ENCODE results near the gene CCDC73. TPM values are rescaled to one million over a fixed set of nuclear protein-coding genes. Genes with fewer than 3 reads are reported as not detected.
"Not testable (repeated sequence)": the region's sequence is repeated elsewhere in the genome, so short reads cannot be mapped to it uniquely, and the experiment has no call there.

CCDC73 gene
- total RNA-seq, 4 donors from 2014 or later = not detected

DNA sequence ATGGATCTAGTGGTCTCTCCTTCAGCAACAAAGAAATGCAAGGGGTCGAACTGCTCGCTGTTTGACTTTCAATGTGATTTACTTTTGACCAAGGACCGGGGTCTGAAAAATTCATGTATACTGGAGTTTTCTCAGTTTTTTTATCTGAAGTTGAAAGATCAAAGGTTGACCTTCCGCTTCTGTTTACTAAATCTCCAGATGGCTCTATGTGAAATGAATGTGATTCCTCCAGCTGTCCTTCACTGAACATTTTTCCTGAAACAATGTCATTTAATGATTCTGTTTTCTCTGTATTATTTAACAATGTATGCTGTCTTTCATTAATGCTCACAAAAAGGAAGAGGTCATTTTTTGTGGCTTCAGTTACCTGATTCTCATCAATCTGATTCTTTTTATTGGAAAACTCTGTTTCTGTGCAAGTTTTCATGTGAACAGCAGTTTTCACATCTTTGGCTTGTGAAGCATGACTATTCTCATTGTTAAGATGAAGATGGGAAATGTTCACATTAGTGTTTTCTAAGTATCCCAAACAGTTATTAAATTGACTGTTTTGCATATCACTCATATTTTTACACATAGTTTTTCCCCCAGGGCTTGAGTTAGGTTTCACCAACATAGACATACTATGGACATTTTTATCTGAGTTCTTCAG, 180.8 kb downstream of the CCDC73 start:
- no peak for ATAC-seq (ENCODE audit: low FRiP score)
- no peak for DNase-seq (ENCODE audit: low spot score)
- TF ChIP-seq, protein P1, sequence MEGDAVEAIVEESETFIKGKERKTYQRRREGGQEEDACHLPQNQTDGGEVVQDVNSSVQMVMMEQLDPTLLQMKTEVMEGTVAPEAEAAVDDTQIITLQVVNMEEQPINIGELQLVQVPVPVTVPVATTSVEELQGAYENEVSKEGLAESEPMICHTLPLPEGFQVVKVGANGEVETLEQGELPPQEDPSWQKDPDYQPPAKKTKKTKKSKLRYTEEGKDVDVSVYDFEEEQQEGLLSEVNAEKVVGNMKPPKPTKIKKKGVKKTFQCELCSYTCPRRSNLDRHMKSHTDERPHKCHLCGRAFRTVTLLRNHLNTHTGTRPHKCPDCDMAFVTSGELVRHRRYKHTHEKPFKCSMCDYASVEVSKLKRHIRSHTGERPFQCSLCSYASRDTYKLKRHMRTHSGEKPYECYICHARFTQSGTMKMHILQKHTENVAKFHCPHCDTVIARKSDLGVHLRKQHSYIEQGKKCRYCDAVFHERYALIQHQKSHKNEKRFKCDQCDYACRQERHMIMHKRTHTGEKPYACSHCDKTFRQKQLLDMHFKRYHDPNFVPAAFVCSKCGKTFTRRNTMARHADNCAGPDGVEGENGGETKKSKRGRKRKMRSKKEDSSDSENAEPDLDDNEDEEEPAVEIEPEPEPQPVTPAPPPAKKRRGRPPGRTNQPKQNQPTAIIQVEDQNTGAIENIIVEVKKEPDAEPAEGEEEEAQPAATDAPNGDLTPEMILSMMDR (IDR thresholded peaks at IDR 0.05) = no peak

DNA sequence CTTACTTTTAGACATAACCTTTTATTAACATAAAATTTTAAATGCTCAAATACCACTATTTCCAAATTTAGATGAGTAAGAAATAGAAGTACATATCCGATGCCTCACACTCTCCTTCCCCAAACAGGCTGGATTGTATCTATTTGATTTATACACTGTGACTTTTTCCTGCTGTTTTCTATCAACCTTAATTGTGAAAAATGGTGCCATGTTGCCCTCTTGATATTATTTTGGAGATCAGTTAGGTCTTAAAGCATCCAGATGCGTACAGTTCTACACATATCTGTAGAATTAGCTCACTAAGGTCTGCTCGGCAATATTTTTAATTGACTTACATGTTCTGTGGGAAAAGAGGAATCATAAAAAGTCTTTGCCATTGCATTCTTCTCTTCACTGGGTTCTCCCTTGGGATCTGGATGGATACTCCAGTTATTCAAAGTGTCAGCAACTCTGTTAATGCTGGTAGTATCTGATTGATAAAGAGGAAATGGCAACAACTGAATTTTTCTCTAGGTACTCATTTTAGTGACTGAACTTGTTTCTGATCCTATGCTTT, 183.6 kb downstream of the CCDC73 start:
- ATAC-seq (ENCODE audit: low FRiP score) (no peak), DNase-seq (ENCODE audit: low spot score) (no peak)
- TF ChIP-seq, protein P1 (IDR thresholded peaks at IDR 0.05) = no peak

DNA sequence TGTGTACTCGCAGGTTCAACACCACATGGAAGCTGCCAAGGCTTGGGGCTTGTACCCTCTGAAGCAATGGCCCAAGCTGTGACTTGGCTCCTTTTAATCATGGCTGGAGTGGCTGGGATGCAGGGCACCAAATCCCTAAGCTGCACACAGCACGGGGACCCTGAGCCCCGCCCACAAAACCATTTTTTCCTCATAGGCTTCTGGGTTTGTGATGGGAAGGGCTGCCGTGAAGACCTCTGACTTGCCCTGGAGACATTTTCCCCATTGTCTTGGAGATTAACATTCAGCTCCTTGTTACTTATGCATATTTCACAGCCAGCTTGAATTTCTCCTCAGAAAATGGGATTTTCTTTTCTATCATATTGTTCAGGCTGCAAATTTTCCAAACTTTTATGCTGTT, 185.6 kb downstream of the CCDC73 start:
- not testable (repeated sequence) for ATAC-seq (ENCODE audit: low FRiP score); DNase-seq (ENCODE audit: low spot score)

DNA sequence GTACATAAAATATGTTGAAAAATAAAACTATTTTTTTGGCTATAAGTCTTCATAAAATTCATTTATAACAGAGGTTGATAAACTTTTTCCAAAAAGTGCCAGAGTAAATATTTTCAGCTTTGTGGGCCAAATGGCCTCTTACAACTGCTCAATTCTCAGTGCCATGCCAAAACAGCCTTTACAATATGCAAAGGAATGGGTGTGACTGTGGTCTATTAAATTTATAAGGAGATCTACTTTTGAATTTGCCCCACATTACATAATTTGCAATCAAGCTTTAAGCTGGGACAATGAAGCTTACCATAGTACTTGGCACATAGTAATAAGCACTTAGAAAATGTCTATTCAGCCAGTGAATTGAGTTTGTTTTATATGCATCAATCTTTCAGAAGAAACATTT, 188.2 kb downstream of the CCDC73 start:
- no peak for ATAC-seq (ENCODE audit: low FRiP score)
- TF ChIP-seq, protein P1 (IDR thresholded peaks at IDR 0.05) = no peak
- no peak for DNase-seq (ENCODE audit: low spot score)

DNA sequence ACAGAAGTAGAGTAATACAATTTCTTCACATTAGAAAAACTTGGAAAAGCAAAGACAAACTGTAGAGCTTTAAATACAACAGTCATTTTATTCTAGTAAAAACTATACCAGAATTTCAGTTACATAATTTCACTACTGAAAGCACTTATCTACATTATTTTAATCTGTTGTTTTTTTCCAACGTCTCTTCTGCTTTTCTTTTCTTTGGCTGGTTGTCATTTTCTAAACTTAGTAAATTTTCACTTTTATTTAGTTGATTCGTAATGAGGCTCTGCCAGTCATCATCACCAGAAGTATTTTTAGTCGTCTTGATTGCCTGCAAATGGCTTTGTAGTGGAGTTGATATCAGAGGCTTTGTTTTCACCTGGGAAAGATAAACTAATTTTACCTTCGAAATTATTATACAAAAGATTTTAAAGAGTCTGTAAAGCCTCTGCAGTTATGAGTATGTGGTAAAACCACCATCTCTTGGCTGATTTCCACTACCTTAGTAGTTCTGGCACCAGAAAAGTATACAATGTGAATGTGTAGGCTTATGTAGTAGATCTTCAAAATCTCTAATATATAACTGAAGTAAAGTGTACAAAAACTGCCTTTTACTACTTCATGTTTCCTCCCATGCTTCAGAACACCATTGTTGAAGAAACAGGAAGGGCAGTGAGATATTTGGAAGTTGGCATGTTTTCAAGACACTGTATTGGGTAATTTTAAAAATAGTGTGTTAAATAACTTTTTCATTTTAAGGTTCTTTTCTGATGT, 191.6 kb downstream of the CCDC73 start:
- no peak for DNase-seq (ENCODE audit: low spot score)
- ATAC-seq (ENCODE audit: low FRiP score) = no peak
- TF ChIP-seq, protein P1 (IDR thresholded peaks at IDR 0.05) = no peak

DNA sequence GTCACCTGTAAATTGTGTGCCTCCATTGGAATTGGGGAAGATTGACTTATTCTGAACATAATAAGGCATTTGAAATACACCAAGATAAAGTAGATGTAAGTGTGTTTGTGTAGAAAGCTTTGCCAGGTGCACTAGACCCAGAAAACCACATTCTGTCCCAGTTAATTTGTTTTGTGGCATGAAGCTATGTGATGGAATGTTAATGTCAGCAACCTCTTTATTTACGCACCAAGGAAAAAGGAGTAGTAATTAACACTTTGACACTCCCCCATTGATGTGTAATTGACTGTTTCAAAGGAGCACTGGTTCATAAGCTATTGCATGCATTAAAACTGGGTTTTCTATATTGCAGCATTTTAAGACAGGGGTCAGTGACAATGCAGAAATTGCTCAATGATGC, 196.5 kb downstream of the CCDC73 start:
- DNase-seq (ENCODE audit: low spot score) = no peak
- TF ChIP-seq, protein P1 (IDR thresholded peaks at IDR 0.05) = no peak

DNA sequence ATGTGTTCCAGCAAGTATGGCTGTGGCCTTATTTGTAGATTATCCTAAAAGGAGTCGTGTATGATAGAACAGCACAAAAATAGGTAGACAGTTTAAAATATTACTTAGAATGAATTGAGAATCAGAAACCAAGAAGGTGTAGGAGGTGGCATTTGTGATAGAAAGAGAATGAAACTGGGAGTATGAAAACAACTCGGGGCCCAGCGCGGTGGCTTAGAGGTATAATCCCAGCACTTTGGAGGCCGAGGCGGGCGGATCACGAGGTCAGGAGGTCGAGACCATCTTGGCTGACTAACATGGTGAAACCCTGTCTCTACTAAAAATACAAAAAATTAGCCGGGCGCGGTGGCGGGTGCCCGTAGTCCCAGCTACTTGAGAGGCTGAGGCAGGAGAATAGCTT, 198.3 kb downstream of the CCDC73 start:
- DNase-seq (ENCODE audit: low spot score); ATAC-seq (ENCODE audit: low FRiP score): not testable (repeated sequence)

More for the DNA sequence above, 196.5 kb downstream of the CCDC73 start:
- ATAC-seq (ENCODE audit: low FRiP score) = no peak

DNA sequence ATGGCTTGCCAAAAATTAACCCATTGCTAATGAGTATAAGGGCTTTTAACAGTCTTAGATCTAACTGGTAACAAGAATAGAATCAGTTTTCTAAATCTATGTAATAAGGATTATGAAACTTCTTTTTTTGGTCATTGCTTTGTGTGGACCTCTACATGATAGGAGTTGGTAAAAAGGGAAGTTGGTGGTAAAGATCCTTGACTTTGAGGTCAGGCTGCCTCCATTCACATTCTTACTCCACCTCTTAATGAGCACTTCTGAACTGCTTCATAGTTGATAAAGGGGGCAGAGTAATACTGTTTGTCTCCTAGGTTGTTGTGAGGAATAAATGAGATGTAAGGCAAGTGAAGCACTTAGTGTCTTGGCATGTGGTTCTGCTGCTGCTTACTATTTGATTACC, 200.2 kb downstream of the CCDC73 start:
- no peak for DNase-seq (ENCODE audit: low spot score)
- no peak for ATAC-seq (ENCODE audit: low FRiP score)
- TF ChIP-seq, protein P1 (IDR thresholded peaks at IDR 0.05) = no peak

Data from omental fat pad (tissue), 4 donors.